Stomach (tissue), 4 donors: ENCODE measurements around the gene C1orf146.

Experiments used
- CTCF ChIP-seq, 7 experiments: fragments of 450-650 bp in 4 of 7; fragments of 200-600 bp in 3 of 7; sonication (generic) in 3 of 7; IDR thresholded peaks; one replicate each; pipeline ENCODE4 v1.5.1; 2016 to 2019; ENCODE audit warnings: antibody characterized with exemption in 7 of 7, control low read depth in 2 of 7, mild to moderate bottlenecking in 1 of 7
- EP300 ChIP-seq: sonication (generic); formaldehyde crosslinking; IDR thresholded peaks from one replicate; pipeline ENCODE4 v1.6.1; 2017; ENCODE audit warnings: antibody characterized with exemption
- POLR2A ChIP-seq, 4 donors: fragments of 450-650 bp; IDR thresholded peaks; one replicate each; pipeline ENCODE4 v1.6.1; 2016; ENCODE audit warnings: antibody characterized with exemption in 4 of 4, control low read depth in 2 of 4, mild to moderate bottlenecking in 1 of 4, moderate library complexity in 1 of 4
- POLR2AphosphoS5 ChIP-seq, 3 donors: sonication (generic); formaldehyde crosslinking; IDR thresholded peaks; one replicate each; pipeline ENCODE4 v1.6.1; 2016; ENCODE audit warnings: antibody characterized with exemption in 3 of 3

GRCh38 chr1:92240034-92240433, 22.3 kb downstream of the C1orf146 start:
- TF ChIP-seq CTCF (IDR thresholded peaks at IDR 0.05) (no peak), POLR2A (IDR thresholded peaks at IDR 0.05) (no peak), EP300 (no peak), POLR2AphosphoS5 (IDR thresholded peaks at IDR 0.05) (no peak)
